RWPE2 (cell line): Measurements from ENCODE around the gene GRAMD2B.

ENCODE experiments used
- ATAC-seq: fragments of 200-7000 bp; cut with Tn5 transposase; 3 replicates; pipeline ENCODE4 v1.9.1; 2021; ENCODE audit warnings: low read depth
- DNase-seq: peaks from one replicate; pipeline ENCODE4 v3.0.0-alpha.2; 2020; ENCODE audit warnings: low spot score
- H3K27ac ChIP-seq: fragments of 450-650 bp; 2 replicates; pipeline ENCODE4 v1.5.1; 2017; ENCODE audit warnings: mild to moderate bottlenecking; ENCODE audit not compliant: poor library complexity, severe bottlenecking
- H3K27me3 ChIP-seq: fragments of 250-450 bp; sonication (Bioruptor Pico); 2 replicates; pipeline ENCODE4 v1.5.1; 2021; ENCODE audit warnings: mild to moderate bottlenecking, moderate library complexity; ENCODE audit not compliant: insufficient read depth, poor library complexity, severe bottlenecking
- H3K36me3 ChIP-seq: fragments of 250-450 bp; sonication (Bioruptor Pico); 2 replicates; pipeline ENCODE4 v1.5.1; 2020; ENCODE audit warnings: low read depth, mild to moderate bottlenecking, moderate library complexity
- H3K4me1 ChIP-seq: fragments of 250-450 bp; sonication (Bioruptor Pico); 2 replicates; pipeline ENCODE4 v1.5.1; 2021; ENCODE audit warnings: mild to moderate bottlenecking, moderate library complexity; ENCODE audit not compliant: insufficient read depth, poor library complexity, severe bottlenecking
- H3K4me3 ChIP-seq: fragments of 250-450 bp; sonication (Bioruptor Pico); 2 replicates; pipeline ENCODE4 v1.5.1; 2021; ENCODE audit warnings: mild to moderate bottlenecking, moderate library complexity; ENCODE audit not compliant: severe bottlenecking
- H3K9me3 ChIP-seq: fragments of 250-450 bp; sonication (Bioruptor Pico); 2 replicates; pipeline ENCODE4 v1.5.1; 2021; ENCODE audit warnings: mild to moderate bottlenecking, moderate library complexity; ENCODE audit not compliant: severe bottlenecking
- TF ChIP-seq, protein P1 (sequence below): fragments of 450-650 bp; IDR thresholded peaks from one replicate; pipeline ENCODE4 v1.5.1; 2017; ENCODE audit warnings: mild to moderate bottlenecking, moderate library complexity; ENCODE audit not compliant: poor library complexity, severe bottlenecking

Gene GRAMD2B

DNA sequence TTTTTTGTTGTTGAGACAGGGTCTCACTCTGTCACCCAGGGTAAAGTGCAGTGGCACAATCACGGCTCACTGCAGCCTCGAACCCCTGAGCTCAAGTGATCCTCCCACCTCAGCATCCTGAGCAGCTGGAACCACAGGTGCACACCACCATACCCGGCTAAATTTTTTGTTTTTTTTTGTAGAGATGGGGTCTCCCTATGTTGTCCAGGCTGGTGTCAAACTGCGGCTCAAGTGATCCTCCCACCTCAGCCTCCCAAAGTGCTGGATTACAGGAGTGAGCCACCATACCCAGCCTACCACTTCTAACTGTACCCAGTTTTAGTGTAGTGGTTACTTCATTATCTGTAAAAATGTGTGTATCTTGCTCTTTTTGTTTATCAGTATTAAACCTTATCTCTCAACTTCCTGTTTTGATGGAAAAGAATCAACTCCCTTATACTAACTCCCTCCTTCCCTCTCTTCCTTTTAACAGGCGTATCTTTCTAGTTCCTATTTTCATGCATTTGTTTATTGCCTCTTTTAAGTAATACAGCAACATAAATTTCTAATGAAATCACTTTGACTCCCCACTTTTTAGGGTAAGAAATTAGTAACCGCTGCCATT, 33.1 kb downstream of the GRAMD2B start:
- peaks cover 16% of the 10 kb centered on the region for H3K4me1 ChIP-seq
- no peaks in the 10 kb centered on the region for H3K9me3 ChIP-seq
- no peaks in the 10 kb centered on the region for H3K27me3 ChIP-seq
- no peak overlapping the region for H3K4me3 ChIP-seq
- DNase-seq (no peak), ATAC-seq (no peak)
- H3K27ac ChIP-seq: no peak overlapping the region
- H3K36me3 ChIP-seq: peaks cover 26% of the 10 kb centered on the region
- TF ChIP-seq, protein P1, sequence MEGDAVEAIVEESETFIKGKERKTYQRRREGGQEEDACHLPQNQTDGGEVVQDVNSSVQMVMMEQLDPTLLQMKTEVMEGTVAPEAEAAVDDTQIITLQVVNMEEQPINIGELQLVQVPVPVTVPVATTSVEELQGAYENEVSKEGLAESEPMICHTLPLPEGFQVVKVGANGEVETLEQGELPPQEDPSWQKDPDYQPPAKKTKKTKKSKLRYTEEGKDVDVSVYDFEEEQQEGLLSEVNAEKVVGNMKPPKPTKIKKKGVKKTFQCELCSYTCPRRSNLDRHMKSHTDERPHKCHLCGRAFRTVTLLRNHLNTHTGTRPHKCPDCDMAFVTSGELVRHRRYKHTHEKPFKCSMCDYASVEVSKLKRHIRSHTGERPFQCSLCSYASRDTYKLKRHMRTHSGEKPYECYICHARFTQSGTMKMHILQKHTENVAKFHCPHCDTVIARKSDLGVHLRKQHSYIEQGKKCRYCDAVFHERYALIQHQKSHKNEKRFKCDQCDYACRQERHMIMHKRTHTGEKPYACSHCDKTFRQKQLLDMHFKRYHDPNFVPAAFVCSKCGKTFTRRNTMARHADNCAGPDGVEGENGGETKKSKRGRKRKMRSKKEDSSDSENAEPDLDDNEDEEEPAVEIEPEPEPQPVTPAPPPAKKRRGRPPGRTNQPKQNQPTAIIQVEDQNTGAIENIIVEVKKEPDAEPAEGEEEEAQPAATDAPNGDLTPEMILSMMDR: no peak

DNA sequence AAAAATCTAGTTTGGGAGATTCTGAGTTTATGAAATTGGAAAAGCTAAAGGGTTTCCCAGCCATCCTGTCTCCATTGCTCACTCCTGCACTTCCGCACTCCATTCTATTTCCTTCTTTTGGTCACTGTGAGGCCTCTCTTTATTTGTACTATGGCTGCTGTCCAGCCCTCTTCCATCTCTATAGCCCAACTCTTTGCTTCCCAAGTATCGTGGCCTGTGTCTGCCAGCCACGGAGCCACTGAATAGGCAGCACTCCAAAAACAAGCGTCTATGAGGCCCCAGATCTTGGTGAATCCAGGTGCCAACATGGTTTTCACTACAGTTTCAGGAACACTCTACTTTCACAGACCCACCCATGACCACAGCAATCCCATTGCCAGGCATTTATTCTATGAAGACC, 37.2 kb downstream of the GRAMD2B start:
- ATAC-seq (no peak), DNase-seq (no peak)
- TF ChIP-seq, protein P1: no peak
- peaks cover 12% of the 10 kb centered on the region for H3K36me3 ChIP-seq
- H3K4me1 ChIP-seq: peaks cover 5% of the 10 kb centered on the region
- no peaks in the 10 kb centered on the region for H3K27me3 ChIP-seq
- no peaks in the 10 kb centered on the region for H3K9me3 ChIP-seq
- H3K27ac ChIP-seq: no peak overlapping the region
- H3K4me3 ChIP-seq: no peak overlapping the region

DNA sequence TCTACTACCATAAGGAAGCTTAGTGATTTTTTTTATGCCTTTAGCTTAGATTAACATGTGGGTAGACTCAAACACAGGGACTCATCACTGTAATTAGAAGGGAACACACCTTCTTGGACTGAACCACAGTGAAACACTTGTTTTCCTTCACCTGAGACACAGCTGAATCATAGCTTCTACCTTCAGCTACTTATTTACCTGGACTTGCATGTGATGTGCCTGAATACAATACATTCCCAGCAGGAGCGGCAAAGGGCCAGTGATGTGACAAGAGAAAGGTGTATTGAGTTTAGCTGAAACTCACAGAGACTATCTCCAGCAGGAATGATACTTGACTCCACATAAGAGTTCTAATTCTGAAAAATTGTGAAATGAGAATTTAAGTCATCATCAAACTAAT, 37.8 kb downstream of the GRAMD2B start:
- DNase-seq: no peak
- H3K36me3 ChIP-seq: peaks cover 7% of the 10 kb centered on the region
- no peaks in the 10 kb centered on the region for H3K27me3 ChIP-seq
- TF ChIP-seq, protein P1: no peak
- H3K4me3 ChIP-seq: no peak overlapping the region
- H3K27ac ChIP-seq: no peak overlapping the region
- H3K9me3 ChIP-seq: no peaks in the 10 kb centered on the region
- no peaks in the 10 kb centered on the region for H3K4me1 ChIP-seq
- no peak for ATAC-seq

DNA sequence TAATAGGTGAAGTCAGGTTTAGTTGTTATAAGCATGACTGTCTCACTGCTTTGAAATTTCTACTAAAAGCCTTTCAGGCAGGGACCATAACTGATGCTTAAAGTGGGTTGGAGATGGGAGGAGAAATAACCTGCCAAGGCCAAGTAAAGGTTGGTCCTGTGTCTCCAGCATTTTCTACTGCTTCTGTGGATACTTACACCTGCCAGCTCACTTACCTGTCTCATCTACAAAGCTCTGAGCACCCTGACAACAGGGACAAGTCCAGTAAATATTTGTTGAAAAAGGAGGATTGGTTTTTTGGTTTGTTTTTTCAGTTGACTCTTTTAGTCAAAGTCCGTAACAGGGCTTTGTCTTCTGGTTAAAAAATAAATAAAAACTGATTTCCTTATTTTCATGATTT, 38.6 kb downstream of the GRAMD2B start:
- Histone ChIP-seq H3K4me1 (no peaks in the 10 kb centered on the region), H3K9me3 (no peaks in the 10 kb centered on the region), H3K36me3 (0 out of 2 replicates have a peak, but pooled peaks cover 5% of the 10 kb centered on the region), H3K27me3 (no peaks in the 10 kb centered on the region), H3K4me3 (no peak overlapping the region), H3K27ac (no peak overlapping the region)
- DNase-seq: no peak
- ATAC-seq: no peak
- TF ChIP-seq, protein P1: no peak

DNA sequence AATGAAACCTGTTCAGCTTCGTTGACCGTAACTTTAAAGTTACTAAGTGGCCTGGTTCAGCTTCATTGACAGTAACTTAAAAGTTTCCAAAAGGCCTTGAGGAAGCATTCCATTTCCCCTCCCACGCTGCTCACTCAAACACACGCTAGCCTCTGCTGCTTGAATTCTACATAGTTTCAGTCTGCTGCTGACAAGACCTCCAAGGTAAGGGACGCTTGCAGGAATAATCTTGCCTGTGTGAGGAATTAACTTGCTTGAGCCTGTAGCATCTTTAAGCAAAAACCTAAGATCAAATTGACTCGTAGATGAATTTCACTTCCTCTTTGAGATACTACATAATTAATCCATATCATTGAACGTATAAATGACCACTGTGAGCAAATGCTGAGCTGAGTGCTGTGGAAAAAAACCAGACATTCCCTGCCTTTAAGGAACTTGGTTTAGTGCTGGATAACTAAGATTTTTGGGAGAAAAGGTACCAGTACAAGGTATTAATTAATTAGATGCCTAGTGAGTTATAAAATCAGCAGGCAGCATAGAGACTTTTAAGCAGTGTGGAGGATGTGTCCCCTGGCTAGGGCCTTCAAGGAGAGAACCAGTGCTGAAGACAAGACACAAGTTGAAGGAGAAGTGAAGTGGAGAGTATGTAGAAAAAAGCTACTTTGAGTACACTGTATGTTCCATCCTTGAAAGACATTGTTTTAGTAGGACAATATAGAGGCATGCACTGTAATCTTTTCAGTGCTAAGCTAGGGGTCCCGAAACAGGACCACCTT, 39.2 kb downstream of the GRAMD2B start:
- TF ChIP-seq, protein P1: no peak
- ATAC-seq (no peak), DNase-seq (no peak)
- Histone ChIP-seq H3K9me3 (no peaks in the 10 kb centered on the region), H3K27ac (no peak overlapping the region), H3K4me1 (no peaks in the 10 kb centered on the region), H3K4me3 (no peak overlapping the region), H3K36me3 (0 out of 2 replicates have a peak, but pooled peaks cover 7% of the 10 kb centered on the region), H3K27me3 (no peaks in the 10 kb centered on the region)
